Panc1 (cell line): ENCODE data around the gene SH3PXD2A. TPM values are rescaled to one million over a fixed set of nuclear protein-coding genes. Genes with fewer than 3 reads are reported as not detected.
A peak's percentile ranks its signal among the peaks of the same experiment; 100 is the strongest.

Experiments used
- ATAC-seq: fragments of 200-7000 bp; cut with Tn5 transposase; 2 replicates; pipeline ENCODE4 v1.9.1; 2020; ENCODE audit warnings: mild to moderate bottlenecking, moderate library complexity
- BruUV-seq: library from RNA; stranded (reverse); fragments of 400-500 nt; replicated peaks from 2 replicates; lab custom pipeline; 2021; lab: Mats Ljungman, UMichigan
- CTCF ChIA-PET: fragments of 300-600 bp; sonication (Branson Sonifier 250); formaldehyde crosslinking; loops from one replicate; lab custom pipeline; 2022; ENCODE audit warnings: antibody characterized with exemption; lab: Charles Lee
- POLR2A ChIA-PET: fragments of 300-600 bp; sonication (Branson Sonifier 250); formaldehyde crosslinking; loops from one replicate; lab custom pipeline; 2022; ENCODE audit warnings: antibody characterized with exemption; lab: Charles Lee
- DNase-seq: peaks from one replicate; pipeline ENCODE4 v3.0.0-alpha.2; 2010; ENCODE audit warnings: low read depth, low spot score
- H3K27ac ChIP-seq: 2 replicates; pipeline ENCODE4 v1.5.1; 2011; ENCODE audit warnings: mild to moderate bottlenecking, low read length, inconsistent platforms
- H3K27me3 ChIP-seq: fragments of 200-500 bp; sonication (Bioruptor generic); 2 replicates; pipeline ENCODE4 v1.6.0; 2014; ENCODE audit warnings: low read length, inconsistent platforms; ENCODE audit not compliant: control insufficient read depth, insufficient read depth
- H3K36me3 ChIP-seq: fragments of 200-500 bp; sonication (Bioruptor generic); 2 replicates; pipeline ENCODE4 v1.5.1; 2014; ENCODE audit warnings: inconsistent platforms, mild to moderate bottlenecking, low read length, moderate library complexity; ENCODE audit not compliant: control insufficient read depth, insufficient read depth
- H3K4me1 ChIP-seq: 2 replicates; pipeline ENCODE4 v1.5.1; 2011; ENCODE audit warnings: inconsistent platforms, mild to moderate bottlenecking, low read length, moderate library complexity; ENCODE audit not compliant: control insufficient read depth, insufficient read depth
- H3K4me3 ChIP-seq, 2 experiments: 2 replicates each; pipeline ENCODE4 v1.5.1; 2011 to 2012; ENCODE audit warnings: low read depth in 2 of 2, low read length in 2 of 2, mild to moderate bottlenecking in 2 of 2, inconsistent platforms in 1 of 2, moderate library complexity in 1 of 2
- H3K9me3 ChIP-seq: fragments of 200-500 bp; sonication (Bioruptor generic); 2 replicates; pipeline ENCODE4 v1.5.1; 2014; ENCODE audit warnings: low read depth, mild to moderate bottlenecking, inconsistent platforms, low read length, moderate library complexity; ENCODE audit not compliant: control insufficient read depth, insufficient read depth
- POLR2AphosphoS5 ChIP-seq: IDR thresholded peaks from 2 replicates; pipeline ENCODE4 v1.6.1; 2012; ENCODE audit warnings: mild to moderate bottlenecking, low read depth, low read length, moderate library complexity
- SIN3A ChIP-seq: IDR thresholded peaks from 2 replicates; pipeline ENCODE4 v1.6.1; 2012; ENCODE audit warnings: low read depth, mild to moderate bottlenecking, low read length, moderate library complexity, borderline replicate concordance; ENCODE audit not compliant: insufficient read depth
- TCF7L2 ChIP-seq: IDR thresholded peaks from 2 replicates; pipeline ENCODE4 v1.6.1; 2011; ENCODE audit warnings: mild to moderate bottlenecking, low read depth, low read length, inconsistent platforms
- in situ Hi-C: cut with HindIII; loops from 2 replicates; pipeline ENCODE4 v1.10.0; 2016; ENCODE audit warnings: low sequenced_read_pairs, low pct_unique_long_range_greater_than_20kb
- intact Hi-C: fragments of 100-400 bp; cut with micrococcal nuclease; formaldehyde crosslinking; loops from one replicate; pipeline ENCODE4 v1.10.0; 2022; ENCODE audit not compliant: unreplicated experiment
- total RNA-seq: library from RNA; stranded (reverse); gene quantifications from one replicate; pipeline ENCODE4 v1.2.1, GENCODE V29; 2021; ENCODE audit not compliant: unreplicated experiment
- TF ChIP-seq, protein P1 (sequence below), 2 experiments: IDR thresholded peaks; 2 replicates each; pipeline ENCODE4 v1.6.1; 2011 to 2012; ENCODE audit warnings: low read depth in 2 of 2, control low read depth in 1 of 2, low read length in 1 of 2, mild to moderate bottlenecking in 1 of 2, moderate library complexity in 1 of 2; ENCODE audit not compliant: insufficient read depth in 1 of 2
- TF ChIP-seq, protein P2 (sequence below): fragments of 450-650 bp; IDR thresholded peaks from 2 replicates; pipeline ENCODE4 v1.5.1; 2017; ENCODE audit warnings: mild to moderate bottlenecking

The SH3PXD2A gene
- total RNA-seq, 1 experiment from 2014 or later = 5.7 TPM

DNA sequence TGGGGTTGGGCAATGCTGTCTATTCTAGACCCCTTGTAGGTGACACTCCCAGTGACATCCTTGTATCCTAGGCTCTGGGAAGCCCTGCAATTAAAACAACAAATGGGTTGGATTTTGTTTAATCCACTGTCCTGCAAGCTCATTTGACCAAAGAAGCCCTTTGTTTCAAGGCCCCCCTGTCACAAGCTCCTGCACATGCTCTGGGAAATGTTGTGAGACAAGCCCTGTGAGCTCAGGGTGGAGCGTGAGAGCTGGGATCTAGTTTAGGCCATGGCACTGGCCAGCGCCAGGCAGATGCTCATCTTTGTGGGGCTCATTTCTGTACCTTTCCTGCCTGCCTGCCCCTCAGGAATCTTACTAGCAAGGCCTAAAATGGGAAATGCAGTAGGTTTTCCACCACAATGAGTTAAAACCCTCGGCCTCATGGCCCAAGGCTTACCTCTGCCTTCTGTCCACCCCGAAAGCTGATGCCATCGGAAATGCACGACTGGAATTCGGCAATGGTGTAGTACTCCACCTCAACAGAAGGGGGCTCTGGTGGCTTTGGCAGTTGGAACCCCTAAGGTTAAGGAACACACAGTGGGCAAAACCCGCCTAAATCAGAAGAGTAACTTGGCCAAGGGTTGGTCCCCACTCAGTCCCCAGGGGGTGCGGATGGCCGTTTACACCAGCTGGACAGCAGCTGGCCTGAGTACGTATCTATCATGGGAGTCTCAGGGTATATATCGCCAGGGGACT lies 249.8 kb downstream of the SH3PXD2A start:
- BruUV-seq = no TSS peak
- ATAC-seq (peak; percentile 55), DNase-seq (peak; percentile 8)
- Histone ChIP-seq H3K4me3 (no peak overlapping the region), H3K9me3 (no peaks in the 10 kb centered on the region), H3K27ac (no peak overlapping the region), H3K36me3 (no peaks in the 10 kb centered on the region), H3K4me1 (no peaks in the 10 kb centered on the region), H3K27me3 (no peaks in the 10 kb centered on the region)
- in situ Hi-C loops = no loop called here
- ChIA-PET CTCF (interaction anchor here (0.6 to 1.3 kb wide), 5 partner anchors 39 to 196 kb away, joined by 4 to 15 read pairs (median 5); no protein-coding TSS in a partner anchor), POLR2A (no interaction called here)
- TF ChIP-seq SIN3A (no peak), POLR2AphosphoS5 (no peak), TCF7L2 (no peak)
- TF ChIP-seq, protein P1, sequence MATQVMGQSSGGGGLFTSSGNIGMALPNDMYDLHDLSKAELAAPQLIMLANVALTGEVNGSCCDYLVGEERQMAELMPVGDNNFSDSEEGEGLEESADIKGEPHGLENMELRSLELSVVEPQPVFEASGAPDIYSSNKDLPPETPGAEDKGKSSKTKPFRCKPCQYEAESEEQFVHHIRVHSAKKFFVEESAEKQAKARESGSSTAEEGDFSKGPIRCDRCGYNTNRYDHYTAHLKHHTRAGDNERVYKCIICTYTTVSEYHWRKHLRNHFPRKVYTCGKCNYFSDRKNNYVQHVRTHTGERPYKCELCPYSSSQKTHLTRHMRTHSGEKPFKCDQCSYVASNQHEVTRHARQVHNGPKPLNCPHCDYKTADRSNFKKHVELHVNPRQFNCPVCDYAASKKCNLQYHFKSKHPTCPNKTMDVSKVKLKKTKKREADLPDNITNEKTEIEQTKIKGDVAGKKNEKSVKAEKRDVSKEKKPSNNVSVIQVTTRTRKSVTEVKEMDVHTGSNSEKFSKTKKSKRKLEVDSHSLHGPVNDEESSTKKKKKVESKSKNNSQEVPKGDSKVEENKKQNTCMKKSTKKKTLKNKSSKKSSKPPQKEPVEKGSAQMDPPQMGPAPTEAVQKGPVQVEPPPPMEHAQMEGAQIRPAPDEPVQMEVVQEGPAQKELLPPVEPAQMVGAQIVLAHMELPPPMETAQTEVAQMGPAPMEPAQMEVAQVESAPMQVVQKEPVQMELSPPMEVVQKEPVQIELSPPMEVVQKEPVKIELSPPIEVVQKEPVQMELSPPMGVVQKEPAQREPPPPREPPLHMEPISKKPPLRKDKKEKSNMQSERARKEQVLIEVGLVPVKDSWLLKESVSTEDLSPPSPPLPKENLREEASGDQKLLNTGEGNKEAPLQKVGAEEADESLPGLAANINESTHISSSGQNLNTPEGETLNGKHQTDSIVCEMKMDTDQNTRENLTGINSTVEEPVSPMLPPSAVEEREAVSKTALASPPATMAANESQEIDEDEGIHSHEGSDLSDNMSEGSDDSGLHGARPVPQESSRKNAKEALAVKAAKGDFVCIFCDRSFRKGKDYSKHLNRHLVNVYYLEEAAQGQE (IDR thresholded peaks at IDR 0.05; ENCODE audit: insufficient read depth in 1 of 2, low read depth in 2 of 2, low read length in 1 of 2) = no peak
- TF ChIP-seq, protein P2, sequence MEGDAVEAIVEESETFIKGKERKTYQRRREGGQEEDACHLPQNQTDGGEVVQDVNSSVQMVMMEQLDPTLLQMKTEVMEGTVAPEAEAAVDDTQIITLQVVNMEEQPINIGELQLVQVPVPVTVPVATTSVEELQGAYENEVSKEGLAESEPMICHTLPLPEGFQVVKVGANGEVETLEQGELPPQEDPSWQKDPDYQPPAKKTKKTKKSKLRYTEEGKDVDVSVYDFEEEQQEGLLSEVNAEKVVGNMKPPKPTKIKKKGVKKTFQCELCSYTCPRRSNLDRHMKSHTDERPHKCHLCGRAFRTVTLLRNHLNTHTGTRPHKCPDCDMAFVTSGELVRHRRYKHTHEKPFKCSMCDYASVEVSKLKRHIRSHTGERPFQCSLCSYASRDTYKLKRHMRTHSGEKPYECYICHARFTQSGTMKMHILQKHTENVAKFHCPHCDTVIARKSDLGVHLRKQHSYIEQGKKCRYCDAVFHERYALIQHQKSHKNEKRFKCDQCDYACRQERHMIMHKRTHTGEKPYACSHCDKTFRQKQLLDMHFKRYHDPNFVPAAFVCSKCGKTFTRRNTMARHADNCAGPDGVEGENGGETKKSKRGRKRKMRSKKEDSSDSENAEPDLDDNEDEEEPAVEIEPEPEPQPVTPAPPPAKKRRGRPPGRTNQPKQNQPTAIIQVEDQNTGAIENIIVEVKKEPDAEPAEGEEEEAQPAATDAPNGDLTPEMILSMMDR = peak; percentile 82
- intact Hi-C loops = no loop called here

DNA sequence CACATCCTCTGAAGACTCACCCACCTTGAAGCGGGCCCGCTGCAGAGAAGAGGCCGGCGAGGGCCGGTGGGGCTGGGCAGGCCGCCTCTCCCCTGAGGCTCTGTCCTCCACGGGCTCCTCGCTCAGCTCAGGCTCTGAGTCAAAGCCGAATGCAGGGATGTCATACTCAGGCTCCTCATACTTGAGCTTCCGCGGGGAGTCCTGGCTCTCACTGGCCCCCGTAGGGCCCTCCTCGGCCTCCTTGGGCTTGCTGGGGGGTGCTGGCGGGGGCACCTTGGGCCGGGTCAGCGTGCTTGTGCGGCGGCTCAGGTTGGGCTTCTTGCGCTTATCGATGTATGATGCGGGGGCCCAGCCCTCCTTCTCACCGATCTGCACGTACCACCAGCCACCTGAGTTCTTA lies 252.0 kb downstream of the SH3PXD2A start:
- Histone ChIP-seq H3K4me1 (no peaks in the 10 kb centered on the region), H3K27ac (no peak overlapping the region), H3K9me3 (no peaks in the 10 kb centered on the region), H3K27me3 (no peaks in the 10 kb centered on the region), H3K36me3 (no peaks in the 10 kb centered on the region), H3K4me3 (no peak overlapping the region)
- in situ Hi-C loops (no loop called here), intact Hi-C loops (no loop called here)
- no TSS peak for BruUV-seq
- ATAC-seq = no peak
- TF ChIP-seq, protein P2 = no peak
- TF ChIP-seq, protein P1 (IDR thresholded peaks at IDR 0.05; ENCODE audit: insufficient read depth in 1 of 2, low read depth in 2 of 2, low read length in 1 of 2) = no peak
- no peak for TF ChIP-seq SIN3A
- TF ChIP-seq POLR2AphosphoS5 = no peak
- no peak for TF ChIP-seq TCF7L2
- CTCF ChIA-PET = no interaction called here
- POLR2A ChIA-PET = no interaction called here
- no peak for DNase-seq
